ENCODE measurements around the gene SMARCA2.

SMARCA2 gene

GRCh38 chr9:2220036-2220435, 204.9 kb downstream of the SMARCA2 start:
- no peak for DNase-seq

GRCh38 chr9:2227144-2227867, 212.2 kb downstream of the SMARCA2 start:
- no peak for DNase-seq

GRCh38 chr9:2228132-2228531, 213.0 kb downstream of the SMARCA2 start:
- DNase-seq, result no peak

- no peak for DNase-seq
Measured at GRCh38 chr9:2228641-2229040, 213.5 kb downstream of the SMARCA2 start.

- no peak for DNase-seq
Measured at GRCh38 chr9:2229109-2229721, 214.1 kb downstream of the SMARCA2 start.

- DNase-seq, result no peak
Measured at GRCh38 chr9:2230362-2230761, 215.2 kb downstream of the SMARCA2 start.

- DNase-seq, result no peak
Measured at GRCh38 chr9:2231101-2231500, 216.0 kb downstream of the SMARCA2 start.

GRCh38 chr9:2231829-2232228, 216.7 kb downstream of the SMARCA2 start:
- DNase-seq, result no peak

GRCh38 chr9:2233274-2233673, 218.1 kb downstream of the SMARCA2 start:
- DNase-seq, result no peak

GRCh38 chr9:2234371-2234893, 219.3 kb downstream of the SMARCA2 start:
- DNase-seq, result no peak

GRCh38 chr9:2235623-2236022, 220.5 kb downstream of the SMARCA2 start:
- DNase-seq, result no peak

- DNase-seq, result no peak
Measured at GRCh38 chr9:2236850-2237249, 221.7 kb downstream of the SMARCA2 start.

- no peak for DNase-seq
Measured at GRCh38 chr9:2241461-2241835, 226.3 kb downstream of the SMARCA2 start.

- peak; percentile 51 for DNase-seq
Measured at GRCh38 chr9:2241836-2242741, 226.9 kb downstream of the SMARCA2 start.

GRCh38 chr9:2242831-2243330, 227.7 kb downstream of the SMARCA2 start:
- DNase-seq, result no peak
